HCT116 (cell line): ENCODE results near the gene SUSD5. TPM values are rescaled to one million over a fixed set of nuclear protein-coding genes. Genes with fewer than 3 reads are reported as not detected.

ENCODE experiments used
- CBX3 ChIP-seq: IDR thresholded peaks from 2 replicates; pipeline ENCODE4 v1.6.1; 2012; ENCODE audit warnings: low read depth
- CEBPB ChIP-seq: IDR thresholded peaks from 2 replicates; pipeline ENCODE4 v1.6.1; 2012; ENCODE audit warnings: low read depth
- EGR1 ChIP-seq: IDR thresholded peaks from 2 replicates; pipeline ENCODE4 v1.6.1; 2012; ENCODE audit warnings: low read depth
- EZH2 ChIP-seq: fragments of 200-600 bp; sonication (generic); IDR thresholded peaks from 2 replicates; pipeline ENCODE4 v1.6.1; 2017; ENCODE audit warnings: antibody characterized with exemption, mixed run types
- EZH2phosphoT487 ChIP-seq: fragments of 200-600 bp; IDR thresholded peaks from 2 replicates; pipeline ENCODE4 v1.6.1; 2018; ENCODE audit warnings: antibody characterized with exemption, borderline replicate concordance
- RAD21 ChIP-seq: IDR thresholded peaks from 2 replicates; pipeline ENCODE4 v1.6.1; 2012; ENCODE audit warnings: low read depth, mild to moderate bottlenecking
- SIN3A ChIP-seq: IDR thresholded peaks from 2 replicates; pipeline ENCODE4 v1.6.1; 2012; ENCODE audit warnings: low read depth
- SP1 ChIP-seq: IDR thresholded peaks from 2 replicates; pipeline ENCODE4 v1.6.1; 2012; ENCODE audit warnings: low read depth
- TCF7L2 ChIP-seq: IDR thresholded peaks from 2 replicates; pipeline ENCODE4 v1.7.0; 2011; ENCODE audit warnings: borderline replicate concordance, inconsistent platforms; ENCODE audit not compliant: insufficient read depth, insufficient read length; ENCODE audit errors: extremely low read depth
- ZNF274 ChIP-seq: fragments of 200-500 bp; sonication (Bioruptor generic); IDR thresholded peaks from 2 replicates; pipeline ENCODE4 v1.6.1; 2014; ENCODE audit warnings: mild to moderate bottlenecking, low read depth, low read length, inconsistent platforms
- total RNA-seq: library from RNA; stranded (reverse); gene quantifications from one replicate; pipeline ENCODE4 v1.2.1, GENCODE V29; 2021; ENCODE audit not compliant: unreplicated experiment
- TF ChIP-seq, protein P1 (sequence below), 3 experiments: fragments of 200-600 bp in 1 of 3; sonication (generic) in 1 of 3; IDR thresholded peaks in 2 of 3; conservative IDR thresholded peaks in 1 of 3; 2 replicates each; pipeline ENCODE4 v1.5.1; 2012 to 2017; ENCODE audit warnings: low read depth in 2 of 3, low read length in 2 of 3, antibody characterized with exemption in 1 of 3, borderline replicate concordance in 1 of 3, control low read depth in 1 of 3, mild to moderate bottlenecking in 1 of 3, mixed read lengths in 1 of 3, mixed run types in 1 of 3, moderate library complexity in 1 of 3; ENCODE audit not compliant: insufficient read depth in 1 of 3
- TF ChIP-seq, protein P2 (sequence below): IDR thresholded peaks from 2 replicates; pipeline ENCODE4 v1.6.1; 2011; ENCODE audit warnings: mild to moderate bottlenecking, low read length, moderate library complexity; ENCODE audit not compliant: insufficient replicate concordance; ENCODE audit errors: extremely low read depth
- TF ChIP-seq, protein P3 (sequence below): IDR thresholded peaks from 2 replicates; pipeline ENCODE4 v1.6.1; 2012

SUSD5 gene
- total RNA-seq, 1 experiment from 2014 or later, result not detected

DNA sequence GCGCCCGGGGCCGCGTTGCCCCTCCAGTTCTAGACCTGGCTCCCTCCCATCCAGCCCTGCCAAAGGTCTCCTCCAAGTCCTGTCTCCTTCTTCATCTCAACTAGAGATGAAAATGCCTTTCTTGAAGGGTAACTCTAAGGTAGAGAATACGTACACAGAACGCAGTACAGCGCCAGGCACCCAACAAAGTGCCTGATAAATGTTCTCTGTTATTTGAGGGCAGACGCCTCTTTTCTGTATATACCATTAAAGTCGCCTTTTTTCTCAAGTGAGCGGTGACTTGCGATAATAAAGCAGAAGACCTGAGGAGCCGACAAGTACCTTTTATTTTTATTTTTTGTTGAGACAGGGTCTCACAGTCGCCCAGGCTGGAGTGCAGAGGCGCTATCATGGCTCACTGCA lies 104.0 kb downstream of the SUSD5 start (continued):
- TF ChIP-seq, protein P1, sequence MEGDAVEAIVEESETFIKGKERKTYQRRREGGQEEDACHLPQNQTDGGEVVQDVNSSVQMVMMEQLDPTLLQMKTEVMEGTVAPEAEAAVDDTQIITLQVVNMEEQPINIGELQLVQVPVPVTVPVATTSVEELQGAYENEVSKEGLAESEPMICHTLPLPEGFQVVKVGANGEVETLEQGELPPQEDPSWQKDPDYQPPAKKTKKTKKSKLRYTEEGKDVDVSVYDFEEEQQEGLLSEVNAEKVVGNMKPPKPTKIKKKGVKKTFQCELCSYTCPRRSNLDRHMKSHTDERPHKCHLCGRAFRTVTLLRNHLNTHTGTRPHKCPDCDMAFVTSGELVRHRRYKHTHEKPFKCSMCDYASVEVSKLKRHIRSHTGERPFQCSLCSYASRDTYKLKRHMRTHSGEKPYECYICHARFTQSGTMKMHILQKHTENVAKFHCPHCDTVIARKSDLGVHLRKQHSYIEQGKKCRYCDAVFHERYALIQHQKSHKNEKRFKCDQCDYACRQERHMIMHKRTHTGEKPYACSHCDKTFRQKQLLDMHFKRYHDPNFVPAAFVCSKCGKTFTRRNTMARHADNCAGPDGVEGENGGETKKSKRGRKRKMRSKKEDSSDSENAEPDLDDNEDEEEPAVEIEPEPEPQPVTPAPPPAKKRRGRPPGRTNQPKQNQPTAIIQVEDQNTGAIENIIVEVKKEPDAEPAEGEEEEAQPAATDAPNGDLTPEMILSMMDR (IDR thresholded peaks at IDR 0.05 in 2 of 3, conservative IDR thresholded peaks at IDR 0.05 in 1 of 3; ENCODE audit: borderline replicate concordance in 1 of 3, insufficient read depth in 1 of 3, low read depth in 2 of 3, low read length in 2 of 3), result no peak
- TF ChIP-seq EZH2 (no peak), RAD21 (no peak), ZNF274 (no peak), SIN3A (no peak), EGR1 (no peak), SP1 (no peak), TCF7L2 (no peak), EZH2phosphoT487 (no peak), CEBPB (no peak), CBX3 (no peak)
- TF ChIP-seq, protein P2, sequence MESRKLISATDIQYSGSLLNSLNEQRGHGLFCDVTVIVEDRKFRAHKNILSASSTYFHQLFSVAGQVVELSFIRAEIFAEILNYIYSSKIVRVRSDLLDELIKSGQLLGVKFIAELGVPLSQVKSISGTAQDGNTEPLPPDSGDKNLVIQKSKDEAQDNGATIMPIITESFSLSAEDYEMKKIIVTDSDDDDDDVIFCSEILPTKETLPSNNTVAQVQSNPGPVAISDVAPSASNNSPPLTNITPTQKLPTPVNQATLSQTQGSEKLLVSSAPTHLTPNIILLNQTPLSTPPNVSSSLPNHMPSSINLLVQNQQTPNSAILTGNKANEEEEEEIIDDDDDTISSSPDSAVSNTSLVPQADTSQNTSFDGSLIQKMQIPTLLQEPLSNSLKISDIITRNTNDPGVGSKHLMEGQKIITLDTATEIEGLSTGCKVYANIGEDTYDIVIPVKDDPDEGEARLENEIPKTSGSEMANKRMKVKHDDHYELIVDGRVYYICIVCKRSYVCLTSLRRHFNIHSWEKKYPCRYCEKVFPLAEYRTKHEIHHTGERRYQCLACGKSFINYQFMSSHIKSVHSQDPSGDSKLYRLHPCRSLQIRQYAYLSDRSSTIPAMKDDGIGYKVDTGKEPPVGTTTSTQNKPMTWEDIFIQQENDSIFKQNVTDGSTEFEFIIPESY, result no peak
- TF ChIP-seq, protein P3, sequence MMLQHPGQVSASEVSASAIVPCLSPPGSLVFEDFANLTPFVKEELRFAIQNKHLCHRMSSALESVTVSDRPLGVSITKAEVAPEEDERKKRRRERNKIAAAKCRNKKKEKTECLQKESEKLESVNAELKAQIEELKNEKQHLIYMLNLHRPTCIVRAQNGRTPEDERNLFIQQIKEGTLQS, result no peak
- TF ChIP-seq, all 23 proteins: peak for 0
